NCI-H446 treated with DMSO at 0.1 percent for 48 hours (cell line): ENCODE data around the gene DDRGK1.
"Not testable (repeated sequence)": the region's sequence is repeated elsewhere in the genome, so short reads cannot be mapped to it uniquely, and the experiment has no call there.

Experiments used
- DNase-seq: peaks from one replicate; lab custom pipeline; 2025; lab: John Stamatoyannopoulos, UW

Gene DDRGK1

GRCh38 chr20:3183896-3184612, 20.4 kb downstream of the DDRGK1 start:
- no peak for DNase-seq

GRCh38 chr20:3182429-3182828, 22.1 kb downstream of the DDRGK1 start:
- DNase-seq = not testable (repeated sequence)

- no peak for DNase-seq
Observed at GRCh38 chr20:3181270-3181669, 23.2 kb downstream of the DDRGK1 start.

GRCh38 chr20:3180319-3180718, 24.2 kb downstream of the DDRGK1 start:
- DNase-seq = no peak

GRCh38 chr20:3177746-3178485, 26.6 kb downstream of the DDRGK1 start:
- DNase-seq = no peak

- no peak for DNase-seq
Observed at GRCh38 chr20:3175270-3175669, 29.2 kb downstream of the DDRGK1 start.

GRCh38 chr20:3174442-3175261, 29.8 kb downstream of the DDRGK1 start:
- peak; percentile 7 for DNase-seq

- no peak for DNase-seq
Observed at GRCh38 chr20:3173610-3174441, 30.7 kb downstream of the DDRGK1 start.

GRCh38 chr20:3172933-3173609, 31.4 kb downstream of the DDRGK1 start, which contains the start of gene LZTS3:
Gene LZTS3, minus strand, starts transcription at chr20:3173549. Its CDS starts 6,386 bp downstream, at chr20:3167163.
- DNase-seq = peak; percentile 62

- DNase-seq = no peak
Observed at GRCh38 chr20:3172126-3172932, 32.2 kb downstream of the DDRGK1 start.

- no peak for DNase-seq
Observed at GRCh38 chr20:3171391-3172125, 32.9 kb downstream of the DDRGK1 start.

- DNase-seq = no peak
Observed at GRCh38 chr20:3168829-3169590, 35.5 kb downstream of the DDRGK1 start.

GRCh38 chr20:3168079-3168828, 36.2 kb downstream of the DDRGK1 start:
- no peak for DNase-seq

- no peak for DNase-seq
Observed at GRCh38 chr20:3167738-3168078, 36.8 kb downstream of the DDRGK1 start.

- DNase-seq = no peak
Observed at GRCh38 chr20:3166913-3167342, 37.6 kb downstream of the DDRGK1 start.

GRCh38 chr20:3166338-3166912, 38.1 kb downstream of the DDRGK1 start:
- no peak for DNase-seq

- DNase-seq = no peak
Observed at GRCh38 chr20:3165473-3166337, 38.8 kb downstream of the DDRGK1 start.
